Nephron progenitor cell (in vitro differentiated cells): ENCODE results near the gene DNASE1L3.

Experiments used
- DNase-seq: peaks from one replicate; pipeline ENCODE4 v3.0.0; 2021
- H3K27ac Mint-ChIP-seq: 2 replicates; pipeline ENCODE4 v1.8.0; 2021; ENCODE audit warnings: mild to moderate bottlenecking, moderate library complexity, mixed read lengths
- H3K27me3 Mint-ChIP-seq: 2 replicates; pipeline ENCODE4 v1.8.0; 2021; ENCODE audit warnings: mild to moderate bottlenecking, low read depth, mixed read lengths; ENCODE audit not compliant: poor library complexity
- H3K36me3 Mint-ChIP-seq: 2 replicates; pipeline ENCODE4 v1.8.0; 2021; ENCODE audit warnings: low read depth, mixed read lengths
- H3K4me1 Mint-ChIP-seq: 2 replicates; pipeline ENCODE4 v1.8.0; 2021; ENCODE audit warnings: mixed read lengths
- H3K4me3 Mint-ChIP-seq: 2 replicates; pipeline ENCODE4 v1.8.0; 2021; ENCODE audit warnings: mild to moderate bottlenecking, moderate library complexity, mixed read lengths
- H3K9me3 Mint-ChIP-seq: 2 replicates; pipeline ENCODE4 v1.8.0; 2021; ENCODE audit warnings: mild to moderate bottlenecking, moderate library complexity, mixed read lengths
- TF ChIP-seq, protein P1 (sequence below): fragments of 200-600 bp; sonication (generic); IDR thresholded peaks from 2 replicates; pipeline ENCODE4 v1.5.0; 2021; ENCODE audit warnings: antibody characterized with exemption

Gene DNASE1L3

DNA sequence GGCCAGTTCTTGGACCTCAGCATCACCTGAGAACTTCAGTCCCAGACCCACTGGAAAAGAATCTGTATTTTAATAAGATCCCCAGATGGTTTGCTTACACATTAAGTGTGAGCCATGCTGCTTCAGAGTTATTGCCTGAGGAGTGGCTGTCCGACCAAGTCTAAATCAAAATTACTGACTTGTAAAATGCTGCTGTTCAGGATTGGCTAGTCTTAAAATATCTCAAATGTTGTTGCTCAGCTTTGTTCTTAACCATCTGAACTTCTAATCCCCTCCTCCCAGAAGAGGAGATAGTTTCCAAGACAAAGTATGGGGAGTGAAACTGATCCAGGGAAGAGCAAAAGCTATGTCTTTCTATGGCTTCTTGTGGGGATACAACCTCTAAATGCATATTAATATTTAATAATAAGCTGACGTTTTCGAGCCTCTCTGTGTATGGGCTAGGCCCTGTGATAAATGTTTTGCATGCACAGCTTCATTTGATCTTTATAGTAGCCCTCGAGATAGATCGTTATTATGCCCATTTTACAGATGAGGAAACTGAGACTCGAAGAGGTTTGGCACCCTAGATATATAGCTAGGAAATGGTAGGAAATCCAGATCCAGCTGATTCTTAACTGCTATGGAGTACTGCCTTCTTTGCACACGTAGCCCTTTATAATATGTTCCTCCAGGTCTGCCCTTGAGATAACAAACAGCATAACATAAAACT is 52.2 kb downstream of the DNASE1L3 start:
- H3K9me3 Mint-ChIP-seq, result no peaks in the 10 kb centered on the region
- DNase-seq, result no peak
- H3K4me3 Mint-ChIP-seq, result no peak overlapping the region
- H3K4me1 Mint-ChIP-seq, result peaks cover 22% of the 10 kb centered on the region
- H3K27me3 Mint-ChIP-seq, result peaks cover 2% of the 10 kb centered on the region
- H3K36me3 Mint-ChIP-seq, result peaks cover 78% of the 10 kb centered on the region
- TF ChIP-seq, protein P1, sequence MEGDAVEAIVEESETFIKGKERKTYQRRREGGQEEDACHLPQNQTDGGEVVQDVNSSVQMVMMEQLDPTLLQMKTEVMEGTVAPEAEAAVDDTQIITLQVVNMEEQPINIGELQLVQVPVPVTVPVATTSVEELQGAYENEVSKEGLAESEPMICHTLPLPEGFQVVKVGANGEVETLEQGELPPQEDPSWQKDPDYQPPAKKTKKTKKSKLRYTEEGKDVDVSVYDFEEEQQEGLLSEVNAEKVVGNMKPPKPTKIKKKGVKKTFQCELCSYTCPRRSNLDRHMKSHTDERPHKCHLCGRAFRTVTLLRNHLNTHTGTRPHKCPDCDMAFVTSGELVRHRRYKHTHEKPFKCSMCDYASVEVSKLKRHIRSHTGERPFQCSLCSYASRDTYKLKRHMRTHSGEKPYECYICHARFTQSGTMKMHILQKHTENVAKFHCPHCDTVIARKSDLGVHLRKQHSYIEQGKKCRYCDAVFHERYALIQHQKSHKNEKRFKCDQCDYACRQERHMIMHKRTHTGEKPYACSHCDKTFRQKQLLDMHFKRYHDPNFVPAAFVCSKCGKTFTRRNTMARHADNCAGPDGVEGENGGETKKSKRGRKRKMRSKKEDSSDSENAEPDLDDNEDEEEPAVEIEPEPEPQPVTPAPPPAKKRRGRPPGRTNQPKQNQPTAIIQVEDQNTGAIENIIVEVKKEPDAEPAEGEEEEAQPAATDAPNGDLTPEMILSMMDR, result no peak
- no peak overlapping the region for H3K27ac Mint-ChIP-seq

- no peak for DNase-seq
- peaks cover 2% of the 10 kb centered on the region for H3K27me3 Mint-ChIP-seq
- H3K4me1 Mint-ChIP-seq, result peaks cover 16% of the 10 kb centered on the region
- H3K4me3 Mint-ChIP-seq, result no peak overlapping the region
- peaks cover 79% of the 10 kb centered on the region for H3K36me3 Mint-ChIP-seq
- H3K27ac Mint-ChIP-seq, result peak overlapping the region; percentile 66
- TF ChIP-seq, protein P1, result no peak
- no peaks in the 10 kb centered on the region for H3K9me3 Mint-ChIP-seq
These were observed 53.1 kb downstream of the DNASE1L3 start for GRCh38 chr3:58157700-58158099.

GRCh38 chr3:58155838-58156237 is 54.9 kb downstream of the DNASE1L3 start:
- no peak overlapping the region for H3K4me3 Mint-ChIP-seq
- H3K4me1 Mint-ChIP-seq, result peaks cover 19% of the 10 kb centered on the region
- TF ChIP-seq, protein P1, result no peak
- peaks cover 3% of the 10 kb centered on the region for H3K27me3 Mint-ChIP-seq
- H3K9me3 Mint-ChIP-seq, result no peaks in the 10 kb centered on the region
- DNase-seq, result no peak
- H3K36me3 Mint-ChIP-seq, result peaks cover 73% of the 10 kb centered on the region
- no peak overlapping the region for H3K27ac Mint-ChIP-seq

GRCh38 chr3:58154626-58155449 is 55.9 kb downstream of the DNASE1L3 start:
- Mint-ChIP-seq H3K36me3 (peaks cover 72% of the 10 kb centered on the region), H3K9me3 (no peaks in the 10 kb centered on the region), H3K4me1 (peaks cover 19% of the 10 kb centered on the region), H3K4me3 (no peak overlapping the region), H3K27me3 (peaks cover 3% of the 10 kb centered on the region), H3K27ac (no peak overlapping the region)
- no peak for DNase-seq
- TF ChIP-seq, protein P1, result no peak

DNA sequence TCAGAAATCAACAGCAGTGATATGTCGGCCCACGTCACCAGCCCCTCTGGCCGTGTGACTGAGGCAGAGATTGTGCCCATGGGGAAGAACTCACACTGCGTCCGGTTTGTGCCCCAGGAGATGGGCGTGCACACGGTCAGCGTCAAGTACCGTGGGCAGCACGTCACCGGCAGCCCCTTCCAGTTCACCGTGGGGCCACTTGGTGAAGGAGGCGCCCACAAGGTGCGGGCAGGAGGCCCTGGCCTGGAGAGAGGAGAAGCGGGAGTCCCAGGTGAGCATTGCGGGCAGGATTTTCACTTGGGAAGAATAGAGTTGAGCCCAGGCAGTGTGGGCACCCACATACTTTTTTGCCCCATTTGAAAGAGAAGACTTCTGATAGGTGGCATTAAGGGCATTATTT is 57.4 kb downstream of the DNASE1L3 start:
- H3K4me3 Mint-ChIP-seq, result no peak overlapping the region

More for the DNA sequence above, 57.4 kb downstream of the DNASE1L3 start:
- H3K27me3 Mint-ChIP-seq, result peaks cover 5% of the 10 kb centered on the region
- peak overlapping the region; percentile 80 for H3K27ac Mint-ChIP-seq
- peaks cover 19% of the 10 kb centered on the region for H3K4me1 Mint-ChIP-seq
- DNase-seq, result no peak
- TF ChIP-seq, protein P1, result no peak
- no peaks in the 10 kb centered on the region for H3K9me3 Mint-ChIP-seq
- H3K36me3 Mint-ChIP-seq, result peaks cover 72% of the 10 kb centered on the region
